HG03457 (cell line): Measurements from ENCODE around the gene PAQR7.
"Not testable (repeated sequence)": the region's sequence is repeated elsewhere in the genome, so short reads cannot be mapped to it uniquely, and the experiment has no call there.

Source experiments
- ATAC-seq: cut with Tn5 transposase; IDR thresholded peaks from one replicate; pipeline ENCODE4 v1.9.1; 2021; ENCODE audit warnings: moderate number of reproducible peaks; ENCODE audit not compliant: unreplicated experiment

The PAQR7 gene

DNA sequence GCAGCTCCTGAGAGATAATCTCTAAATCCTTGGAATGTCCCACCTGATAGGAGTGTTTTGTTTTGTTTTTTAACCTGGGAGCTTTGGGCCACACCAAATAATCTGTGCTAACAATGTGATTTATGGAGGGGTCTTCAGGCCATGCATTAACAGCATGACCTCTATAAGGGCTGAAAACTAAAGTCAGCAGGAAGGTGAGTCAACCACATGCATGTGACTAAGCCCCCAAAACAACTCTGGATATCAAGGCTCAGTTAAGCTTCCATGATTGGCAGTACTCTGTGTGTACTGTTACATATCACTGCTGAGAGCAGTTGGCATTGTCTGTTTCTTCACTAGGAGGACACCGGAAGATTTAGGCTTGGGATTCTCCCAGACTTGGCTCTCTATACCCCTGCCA, 27.0 kb downstream of the PAQR7 start:
- no peak for ATAC-seq

GRCh38 chr1:25847929-25848328, 27.6 kb downstream of the PAQR7 start:
- ATAC-seq = no peak

DNA sequence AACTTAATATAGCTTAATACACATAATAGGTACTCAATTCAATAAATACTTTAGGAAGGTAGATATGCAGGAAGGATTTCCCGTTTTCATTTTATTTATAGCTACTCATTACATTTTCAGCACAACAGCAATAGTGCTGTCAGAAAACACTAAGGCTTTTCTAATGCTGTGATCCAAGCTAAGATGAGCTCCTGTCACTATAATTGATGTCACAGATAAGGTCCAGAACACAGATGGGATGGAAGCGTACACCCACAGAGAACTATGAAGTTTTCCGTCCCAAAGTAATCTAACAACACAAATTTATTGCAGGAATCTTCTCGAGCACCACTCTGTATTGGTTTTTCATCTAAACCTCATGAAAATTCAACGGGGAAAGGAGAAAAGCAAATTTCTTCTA, 29.8 kb downstream of the PAQR7 start:
- no peak for ATAC-seq

DNA sequence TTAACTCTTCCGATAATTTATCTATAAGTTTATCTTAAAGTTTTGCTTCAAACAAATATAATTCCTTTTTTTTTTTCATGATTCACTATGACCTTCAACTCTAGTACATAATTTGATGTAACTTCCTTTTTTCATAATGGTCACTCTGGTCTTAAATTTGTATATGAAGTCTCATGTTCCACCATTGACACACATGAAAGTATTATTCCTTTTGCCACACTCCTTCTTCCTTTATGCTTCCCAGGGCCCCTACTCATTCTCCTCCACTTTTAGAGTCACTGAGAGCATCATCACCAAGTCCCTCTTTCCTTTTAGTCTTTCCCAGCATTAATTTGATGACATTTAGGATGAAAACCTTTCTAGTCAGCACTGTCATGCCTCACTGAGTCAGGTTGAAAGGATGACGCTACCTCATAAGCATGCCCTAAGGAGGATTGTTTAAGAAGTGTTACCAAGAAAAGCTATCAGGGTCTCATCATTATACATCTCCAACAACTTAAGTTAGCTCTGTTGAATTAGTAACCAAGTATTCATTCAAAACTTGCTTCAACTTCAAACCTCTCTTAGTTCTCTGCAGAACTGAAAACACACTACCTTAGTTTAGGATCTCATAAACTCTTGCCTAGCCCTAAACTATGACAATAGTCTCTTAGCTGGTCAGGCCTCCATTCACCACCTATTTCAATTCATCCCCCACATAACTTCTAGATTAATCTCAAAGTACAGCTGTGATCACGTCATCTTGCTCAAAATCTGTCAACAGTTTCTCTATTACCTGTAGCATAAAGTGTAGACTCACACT, 30.8 kb downstream of the PAQR7 start:
- ATAC-seq = no peak

DNA sequence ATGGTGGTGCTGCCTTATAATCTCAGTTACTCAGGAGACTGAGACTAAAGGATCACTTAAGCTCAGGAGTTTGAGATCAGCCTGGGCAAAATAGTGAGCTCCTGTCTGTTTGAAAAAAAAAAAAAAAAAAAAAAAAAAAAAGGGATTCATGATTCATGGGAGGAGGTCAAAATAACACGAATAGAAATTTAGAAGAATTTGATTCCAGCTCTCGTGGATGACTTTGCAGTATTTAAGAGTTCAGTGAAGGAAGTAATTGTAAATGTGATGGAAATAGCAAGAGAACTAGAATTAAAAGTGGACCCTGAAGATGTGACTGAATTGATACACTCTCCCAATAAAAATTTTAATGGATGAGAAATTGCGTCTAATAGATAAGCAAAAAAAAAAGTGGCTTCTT, 32.0 kb downstream of the PAQR7 start:
- no peak for ATAC-seq

DNA sequence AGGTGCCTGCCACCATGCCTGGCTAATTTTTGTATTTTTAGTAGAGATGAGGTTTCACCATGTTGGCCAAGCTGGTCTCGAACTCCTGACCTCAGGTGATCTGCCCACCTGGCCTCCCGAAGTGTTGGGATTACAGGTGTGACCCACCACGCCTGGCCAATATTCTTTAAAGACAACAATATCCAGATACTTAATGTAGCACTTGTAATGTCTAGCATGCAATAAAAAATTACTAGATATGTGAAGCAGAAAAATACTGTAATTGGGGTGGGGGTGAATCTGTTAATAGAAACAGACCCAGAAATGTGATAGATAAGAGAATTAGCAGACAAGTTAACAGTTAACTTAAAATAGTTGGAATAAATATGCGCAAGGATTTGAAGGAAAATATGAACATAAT, 35.7 kb downstream of the PAQR7 start:
- not testable (repeated sequence) for ATAC-seq

DNA sequence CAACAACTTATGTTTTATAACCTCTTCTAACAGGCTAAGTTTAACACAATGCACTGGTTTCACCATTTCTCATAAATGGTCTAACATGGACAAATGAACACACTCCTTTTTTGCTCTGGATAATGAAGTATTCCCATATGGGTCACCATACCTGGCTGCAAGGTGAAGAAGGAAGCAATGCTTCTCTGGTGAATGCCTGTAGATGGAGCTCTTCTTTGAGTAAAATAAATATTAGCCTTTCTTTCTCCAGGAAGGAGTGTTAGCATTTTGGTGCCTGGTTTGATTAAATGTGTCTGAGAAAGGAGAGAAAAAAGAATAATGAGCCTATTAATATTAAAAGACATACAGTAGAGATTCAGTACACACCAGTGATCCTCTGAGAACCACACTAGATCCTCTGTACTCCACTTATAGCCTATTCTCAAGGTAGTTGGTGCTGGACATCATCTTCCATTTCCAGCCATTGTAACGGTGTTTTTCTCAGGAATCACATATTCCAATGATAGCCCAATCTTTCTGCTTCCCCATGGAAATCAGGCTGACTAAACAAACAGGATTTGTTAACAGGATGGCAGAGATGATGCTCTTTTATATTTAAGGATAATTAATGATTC, 38.1 kb downstream of the PAQR7 start:
- ATAC-seq = no peak

DNA sequence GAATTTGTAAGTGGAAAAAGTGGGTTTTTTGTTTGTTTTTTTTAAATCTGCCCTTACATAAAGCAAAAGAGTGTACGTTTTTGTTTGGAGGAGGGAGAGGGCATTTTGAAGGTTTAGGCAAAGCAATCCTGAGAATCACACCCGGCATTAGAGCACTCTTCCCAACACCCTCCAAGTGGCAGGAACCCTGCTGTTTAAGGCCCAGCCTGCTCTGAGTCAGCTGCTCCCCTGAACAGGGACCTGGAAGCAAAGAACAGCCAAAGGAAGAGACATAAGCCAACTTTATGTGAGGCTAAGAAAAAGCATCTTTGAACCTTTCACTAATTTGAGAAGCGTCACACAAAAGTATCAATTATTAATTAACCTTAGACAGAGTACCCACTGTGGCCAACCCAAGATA, 38.8 kb downstream of the PAQR7 start:
- ATAC-seq = no peak

DNA sequence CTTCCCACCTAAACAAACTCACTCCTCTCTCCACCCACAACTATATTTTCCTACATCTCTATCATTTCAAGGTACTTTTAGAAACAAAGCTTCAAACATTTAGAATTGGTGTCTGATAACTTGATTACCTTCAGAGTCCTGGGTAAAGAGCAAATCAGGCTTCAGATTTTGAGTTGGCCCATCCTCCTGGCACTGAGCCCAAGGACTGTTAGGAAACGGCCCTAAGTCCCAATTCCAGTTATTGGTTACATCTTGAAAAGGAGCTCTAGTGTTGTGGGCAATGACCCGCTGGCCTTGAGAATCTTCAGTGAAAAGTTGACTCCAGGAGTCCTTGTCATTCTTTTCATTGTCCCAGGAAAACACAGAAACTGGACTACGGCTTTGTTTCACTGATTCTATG, 40.6 kb downstream of the PAQR7 start:
- no peak for ATAC-seq

GRCh38 chr1:25833158-25833557, 42.4 kb downstream of the PAQR7 start:
- no peak for ATAC-seq

GRCh38 chr1:25832336-25833037, 43.0 kb downstream of the PAQR7 start:
- no peak for ATAC-seq

GRCh38 chr1:25831569-25832196, 43.8 kb downstream of the PAQR7 start:
- ATAC-seq = no peak

DNA sequence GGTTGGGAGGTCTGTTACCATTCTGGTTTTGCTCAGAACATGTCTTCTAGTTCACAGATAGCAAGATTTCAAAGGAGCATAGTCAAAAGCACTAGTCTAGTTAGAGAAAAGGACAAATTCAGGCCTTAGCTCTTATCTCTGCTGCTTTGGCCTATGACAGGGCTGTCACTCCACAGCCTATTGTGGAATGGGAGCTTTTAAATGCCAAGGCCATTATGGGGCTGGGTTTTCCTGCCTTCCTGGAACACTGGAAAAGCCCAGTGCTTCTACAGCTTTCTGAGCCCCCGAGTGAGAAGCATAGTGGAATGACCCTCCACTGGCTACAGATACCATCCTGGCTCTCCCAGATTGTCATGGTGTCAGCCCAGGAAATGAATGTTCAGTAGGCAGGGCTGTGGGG, 46.5 kb downstream of the PAQR7 start:
- ATAC-seq = no peak

GRCh38 chr1:25828491-25828890, 47.0 kb downstream of the PAQR7 start:
- ATAC-seq = no peak

- no peak for ATAC-seq
Measured at GRCh38 chr1:25826571-25826970, 48.9 kb downstream of the PAQR7 start.

DNA sequence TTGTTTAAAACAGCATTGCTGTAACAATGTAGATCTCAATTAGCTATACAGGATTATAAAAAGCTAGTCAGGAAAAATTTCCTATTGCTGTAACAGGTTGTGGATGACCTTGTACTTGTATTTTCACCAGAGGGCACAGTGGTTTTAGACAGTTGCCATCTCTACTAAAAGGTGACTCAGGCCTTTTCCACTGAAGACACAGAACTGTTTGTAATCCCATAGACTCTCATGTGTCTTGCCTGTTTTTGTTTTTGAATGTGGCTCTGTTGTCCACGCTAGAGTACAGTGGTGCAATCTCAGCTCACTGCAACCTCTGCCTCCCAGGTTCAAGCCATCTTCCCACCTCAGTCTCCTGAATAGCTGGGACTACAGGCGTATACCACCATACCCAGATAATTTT, 49.9 kb downstream of the PAQR7 start:
- ATAC-seq = no peak

- ATAC-seq = no peak
Measured at GRCh38 chr1:25821630-25822091, 53.8 kb downstream of the PAQR7 start.

- no peak for ATAC-seq
Measured at GRCh38 chr1:25821112-25821476, 54.4 kb downstream of the PAQR7 start.

DNA sequence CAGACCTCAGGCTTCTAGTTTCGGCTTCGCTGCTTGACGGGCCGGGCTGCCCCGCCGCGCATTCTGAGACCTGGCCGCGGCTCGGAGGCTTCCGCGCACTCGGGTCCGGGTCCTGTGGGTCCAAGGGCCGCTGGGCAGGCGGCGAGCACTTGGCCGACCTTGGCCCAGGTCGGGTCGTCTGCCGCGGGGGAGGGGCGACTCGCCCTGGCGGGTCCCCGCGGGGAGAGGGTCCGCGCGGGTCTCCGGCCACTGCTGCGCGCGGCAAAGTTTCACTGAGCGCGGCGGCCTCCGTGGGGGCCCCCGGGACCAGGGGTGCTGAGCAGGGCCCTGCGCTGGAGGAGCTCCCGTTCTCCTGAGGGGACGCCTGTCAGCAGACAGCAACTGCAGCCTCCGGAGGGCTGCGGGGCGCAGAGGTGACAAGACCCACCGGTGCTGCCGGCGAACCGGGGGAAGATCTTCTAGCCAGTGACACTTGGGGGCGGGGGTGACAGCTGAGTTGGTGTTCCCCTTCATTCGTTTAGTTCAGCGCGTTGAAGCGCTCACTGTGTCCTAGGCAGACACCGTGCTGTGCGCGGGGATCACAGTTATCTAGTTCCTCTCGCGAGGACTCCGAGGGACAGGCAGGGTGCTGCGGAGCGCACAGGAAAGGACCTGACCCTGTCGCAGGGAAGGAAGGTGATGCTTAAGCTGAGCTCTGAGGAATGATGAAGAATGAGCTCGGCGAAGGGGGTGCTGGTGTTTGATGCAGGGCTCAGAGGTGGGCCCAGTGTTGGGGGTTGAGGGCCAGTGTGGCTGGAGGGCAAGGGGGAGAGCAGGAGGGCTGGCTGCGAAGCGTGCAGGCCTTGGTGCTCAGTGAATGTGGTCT, 55.0 kb downstream of the PAQR7 start:
- ATAC-seq = no peak

- ATAC-seq = peak; percentile 70
Measured at GRCh38 chr1:25819491-25820246, 55.8 kb downstream of the PAQR7 start, which contains the start of gene MTFR1L. MTFR1L (plus strand) TSS chr1:25819954; CDS start chr1:25823105, 3,151 bp downstream.
